Inflammatory macrophage (primary cell): ENCODE results near the gene SLC16A8.
A peak's percentile ranks its signal among the peaks of the same experiment; 100 is the strongest.

Source experiments
- DNase-seq, 2 donors: peaks; one replicate each; pipeline ENCODE4 v3.0.0-alpha.2; 2020 to 2022

Gene SLC16A8

DNA sequence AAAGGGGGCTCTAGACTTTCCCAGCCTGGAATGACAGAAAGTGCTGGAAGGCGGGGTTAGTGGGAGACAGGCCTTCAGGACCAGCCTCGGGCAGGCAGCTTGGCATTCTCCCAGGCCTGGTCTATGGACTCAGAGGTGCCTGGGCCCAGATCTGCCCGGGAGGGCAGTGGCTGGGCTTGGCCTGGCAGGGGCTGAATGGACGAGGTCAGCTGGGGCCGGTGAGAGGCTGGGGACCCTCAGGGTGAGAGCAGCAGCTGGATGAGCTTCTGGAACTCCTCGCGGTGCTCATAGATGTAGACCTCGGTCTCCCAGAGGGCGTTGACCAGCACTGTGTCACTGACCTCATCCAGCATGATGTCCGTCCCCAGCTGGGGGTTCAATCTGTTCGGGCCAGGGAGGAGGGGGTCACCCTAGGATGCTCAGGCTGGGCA is 28.0 kb upstream of the SLC16A8 start:
- no peak for DNase-seq

DNA sequence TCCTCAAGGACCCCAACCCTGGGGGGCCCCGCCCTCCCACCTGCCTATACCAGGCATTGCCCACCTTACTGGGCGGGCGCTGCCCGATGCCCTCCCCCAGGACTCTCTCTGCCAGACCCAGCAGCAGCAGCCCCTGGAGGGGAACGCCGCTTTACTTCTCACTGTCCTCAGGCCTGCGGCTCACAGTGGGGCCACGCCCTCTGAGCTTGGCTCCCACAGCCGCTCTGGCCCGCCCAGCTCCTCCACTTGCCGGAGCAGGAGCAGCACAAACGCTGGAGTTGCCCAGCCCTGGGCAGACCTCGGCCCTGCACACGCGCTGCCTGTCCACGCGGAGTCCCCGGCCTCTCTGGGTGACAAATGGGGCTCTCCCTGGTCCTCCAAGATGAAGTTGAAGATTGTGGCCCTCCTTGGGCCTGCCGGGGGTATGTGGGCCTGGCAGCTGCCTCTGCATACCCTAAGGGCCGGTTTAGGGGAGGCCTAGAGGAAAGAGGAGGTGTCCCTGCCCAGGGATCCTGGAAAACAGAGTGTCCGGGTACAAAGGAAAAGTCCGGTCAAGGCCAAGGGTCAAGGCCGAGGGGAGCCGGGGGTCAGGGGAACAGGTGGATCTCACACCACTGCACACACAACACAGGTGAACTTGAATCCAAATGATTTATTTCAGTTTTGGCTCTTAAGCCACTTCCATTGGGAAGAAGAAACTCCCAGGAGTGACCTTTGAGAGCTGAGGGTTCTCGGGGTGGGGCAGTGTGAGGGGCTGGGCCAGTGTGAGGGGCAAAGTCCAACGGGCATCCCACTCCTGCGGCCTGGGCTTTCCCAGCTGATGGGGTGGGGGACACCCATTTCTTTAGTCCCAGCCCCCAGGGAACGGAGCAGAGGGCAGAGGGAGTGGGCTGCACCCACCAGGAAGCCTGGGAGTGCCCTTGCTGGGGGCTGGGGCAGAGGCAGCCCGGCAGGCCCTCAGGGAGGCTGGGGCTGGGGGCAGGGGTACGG is 27.2 kb upstream of the SLC16A8 start:
- DNase-seq = no peak

DNA sequence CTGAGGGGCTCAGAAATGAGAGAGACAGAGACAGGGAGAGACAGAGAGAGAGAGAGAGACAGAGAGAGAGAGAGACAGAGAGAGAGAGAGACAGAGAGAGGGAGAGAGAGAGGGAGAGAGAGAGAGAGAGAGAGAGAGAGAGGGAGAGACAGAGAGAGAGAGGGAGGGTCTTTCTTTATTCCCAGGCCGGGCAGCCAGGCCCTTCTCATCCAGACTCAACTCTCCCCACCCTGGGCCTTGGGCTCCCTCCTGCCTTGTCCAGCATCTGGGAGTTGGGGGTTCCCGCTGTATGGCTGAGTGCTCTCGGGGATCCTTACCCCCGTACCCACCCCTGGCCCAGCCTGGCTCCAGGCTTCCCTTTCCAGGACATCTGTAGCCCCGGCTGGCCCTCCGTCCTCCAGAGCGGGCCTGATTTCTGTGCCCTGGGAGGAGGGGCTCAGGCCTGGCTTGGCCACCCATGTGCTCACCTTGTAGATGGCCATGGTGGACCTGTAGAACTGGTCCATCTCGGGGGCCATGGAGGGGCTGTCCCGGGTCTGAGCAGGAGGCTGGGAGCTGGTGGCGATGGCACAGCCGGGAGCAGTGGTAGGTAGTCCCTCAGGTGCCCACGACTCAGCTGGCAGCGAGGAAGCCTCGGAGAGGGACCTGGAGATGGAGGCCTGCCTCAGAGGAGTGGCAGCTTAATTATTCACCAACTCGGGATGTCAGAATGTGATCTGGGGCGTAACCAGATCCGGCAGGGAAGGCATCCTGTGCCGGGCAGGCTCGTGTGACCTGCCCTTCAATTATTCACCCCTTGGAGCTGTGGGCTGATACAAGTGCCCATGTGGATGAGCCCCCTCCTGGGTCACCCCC is 26.3 kb upstream of the SLC16A8 start, which contains the start of gene BAIAP2L2:
Gene BAIAP2L2, minus strand, starts transcription at position 677 of the 855 bp plus-strand sequence. Its CDS starts 159 bp downstream, at position 518.
- no peak for DNase-seq

DNA sequence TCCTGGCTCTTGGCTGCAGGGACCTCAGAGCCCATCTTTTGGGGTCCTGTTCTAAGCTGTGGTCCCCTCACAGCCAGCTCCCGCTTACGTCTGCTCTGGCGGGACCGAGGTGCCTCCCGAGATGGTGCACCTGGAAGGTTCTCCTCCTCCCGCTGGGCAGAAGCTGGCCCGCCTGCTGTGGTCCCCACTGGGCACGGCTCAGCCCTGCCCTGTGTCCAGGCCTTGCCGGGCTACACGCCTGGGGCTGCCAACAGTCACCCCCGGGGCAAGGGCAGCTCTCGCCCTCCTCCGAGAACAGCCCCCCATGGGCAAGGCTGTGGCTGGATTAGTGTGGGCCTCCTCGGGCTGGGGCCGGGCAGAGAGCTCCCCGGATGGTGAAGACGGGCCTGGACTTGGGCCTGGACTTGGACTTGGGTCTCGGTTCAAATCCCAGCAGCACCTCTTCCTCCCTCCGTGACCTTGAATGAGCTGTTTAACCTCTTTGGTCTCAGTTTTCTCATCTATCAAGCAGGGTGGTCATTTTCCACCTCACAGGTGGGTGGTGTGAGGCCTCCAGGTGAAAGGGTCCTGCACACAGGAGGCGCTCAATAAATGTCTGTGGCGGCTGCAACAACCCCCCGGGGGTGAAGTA is 25.5 kb upstream of the SLC16A8 start:
- DNase-seq = no peak

DNA sequence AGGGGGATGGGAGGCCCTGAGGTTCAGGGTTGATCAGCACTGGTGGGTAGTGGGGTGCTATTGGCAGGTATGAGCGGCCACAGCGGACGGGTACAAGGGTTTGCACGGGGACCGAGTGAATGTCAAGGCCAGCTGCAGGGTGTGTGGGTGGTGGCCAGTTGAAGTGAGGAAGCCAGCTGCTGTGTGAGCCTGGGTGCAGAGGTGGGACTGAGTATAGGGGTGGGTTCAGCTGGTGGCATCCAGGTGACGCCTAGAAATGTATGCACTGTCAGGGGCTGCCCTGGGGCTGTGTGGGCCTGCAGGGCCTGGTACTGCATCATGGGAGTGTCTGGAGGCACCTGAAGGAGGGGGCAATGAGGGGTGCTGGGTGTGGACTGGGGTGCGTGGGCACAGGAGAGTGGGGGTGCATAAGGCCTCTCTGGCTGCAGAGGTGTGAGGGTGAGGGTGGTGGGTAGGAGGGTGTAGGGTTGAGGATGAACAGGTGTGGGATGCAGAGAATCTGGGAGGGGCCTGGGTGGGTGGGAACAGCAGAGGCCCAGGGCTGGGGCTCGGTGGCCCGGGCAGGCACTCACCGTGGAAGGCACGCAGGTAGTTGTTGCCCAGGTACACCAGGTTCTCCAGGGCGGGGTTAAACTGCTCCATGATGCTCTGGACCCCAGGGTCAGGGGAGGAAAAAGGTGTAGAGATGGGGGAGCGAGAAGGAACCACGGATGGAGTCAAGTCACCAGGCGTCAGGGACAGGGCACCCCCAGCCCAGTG is 24.8 kb upstream of the SLC16A8 start:
- DNase-seq = no peak

DNA sequence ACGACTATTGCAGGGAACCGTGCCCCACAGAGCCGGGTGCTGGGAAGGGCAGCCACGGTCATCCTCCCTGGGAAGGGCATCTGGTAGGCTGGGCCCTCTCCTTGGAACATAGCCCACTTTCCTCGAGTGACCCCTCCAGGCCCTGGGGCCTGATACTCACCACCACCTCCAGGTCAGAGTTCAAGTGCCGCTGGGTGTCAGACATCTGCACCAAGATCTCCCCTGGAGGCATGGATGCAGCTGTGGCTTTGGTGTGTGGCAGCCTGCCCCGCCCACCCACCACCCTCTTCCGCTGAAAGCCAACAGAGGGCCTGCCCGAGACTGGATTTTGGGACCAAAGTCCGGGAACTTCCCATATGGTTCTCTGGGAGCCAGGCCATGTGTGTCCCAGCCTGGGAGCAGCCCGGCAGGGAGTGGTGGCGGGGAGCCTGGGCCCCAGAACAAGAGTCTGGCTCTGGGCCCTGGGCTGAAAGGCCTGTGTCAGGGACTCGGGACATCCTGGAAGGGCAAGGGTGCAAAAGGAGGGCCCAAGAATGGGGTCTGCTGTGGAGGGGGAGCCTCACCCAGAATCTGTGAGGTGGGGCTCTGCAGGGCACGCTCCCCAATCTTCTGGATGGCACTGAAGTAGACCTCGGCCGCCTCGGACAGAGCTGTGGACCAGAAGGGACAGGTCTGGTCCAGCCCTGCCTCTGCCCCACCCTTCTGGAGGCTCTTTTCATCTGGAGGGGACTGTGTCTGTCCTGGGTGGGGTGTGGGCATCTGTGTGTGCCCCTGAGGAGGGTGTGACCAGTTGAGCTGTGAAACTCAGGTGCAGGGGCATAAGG is 23.9 kb upstream of the SLC16A8 start:
- DNase-seq = no peak

DNA sequence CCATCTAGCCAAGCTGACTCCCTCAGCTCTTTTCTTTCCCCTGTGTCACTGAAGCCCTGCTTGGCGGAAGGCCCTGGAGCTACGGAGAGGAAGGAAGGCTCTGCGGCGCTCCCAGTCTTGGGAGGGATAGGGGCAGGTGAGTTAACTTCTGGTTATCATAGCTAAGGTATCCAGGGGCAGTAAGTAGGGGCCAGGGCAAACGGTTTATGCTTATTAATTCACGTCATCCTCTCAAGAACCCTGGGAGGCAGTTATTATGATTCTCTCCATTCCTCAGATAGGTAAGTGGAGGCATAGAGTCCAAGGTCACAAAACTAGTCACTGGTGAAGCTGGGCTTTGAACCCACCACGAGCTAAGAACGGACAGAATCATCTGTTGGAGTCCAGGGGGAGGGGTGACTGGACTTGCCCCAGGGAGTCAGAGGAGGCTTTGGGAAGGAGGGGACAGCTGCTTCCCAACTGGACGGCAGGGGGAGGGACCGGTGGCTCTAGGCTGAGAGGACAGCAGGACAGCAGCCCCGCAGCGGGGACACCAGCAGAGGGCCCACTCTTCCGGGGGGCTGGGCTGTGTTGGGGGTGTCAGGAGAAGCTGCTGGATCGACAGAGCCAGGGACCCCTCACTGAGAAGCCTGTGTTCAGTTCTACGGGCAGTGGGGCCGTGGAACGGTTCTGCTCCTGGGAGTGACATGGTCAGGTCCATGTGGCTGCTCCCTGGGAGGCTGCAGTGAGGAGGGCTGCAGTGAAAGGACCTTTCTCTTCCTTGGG is 23.0 kb upstream of the SLC16A8 start:
- DNase-seq = no peak

DNA sequence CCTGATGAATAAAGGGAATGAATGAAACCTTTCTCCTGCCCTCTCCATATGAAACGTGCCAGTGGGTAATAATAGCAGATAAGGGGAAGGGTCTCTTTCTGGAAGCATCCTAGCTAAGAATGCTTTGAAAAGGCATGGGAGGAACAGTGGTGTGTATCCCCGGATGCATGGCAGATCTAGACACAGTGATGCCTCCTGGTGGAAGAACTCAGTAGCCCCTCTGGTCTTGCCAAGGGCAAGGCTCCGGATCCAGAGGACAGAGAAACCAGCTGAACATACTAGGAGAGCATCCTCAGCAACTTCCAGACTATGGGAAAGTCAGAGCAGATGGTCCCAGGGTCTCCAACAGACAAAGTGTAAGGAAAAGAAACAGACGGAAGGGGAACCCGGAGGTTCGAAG is 20.1 kb upstream of the SLC16A8 start:
- DNase-seq = peak; percentile 37 to 49

DNA sequence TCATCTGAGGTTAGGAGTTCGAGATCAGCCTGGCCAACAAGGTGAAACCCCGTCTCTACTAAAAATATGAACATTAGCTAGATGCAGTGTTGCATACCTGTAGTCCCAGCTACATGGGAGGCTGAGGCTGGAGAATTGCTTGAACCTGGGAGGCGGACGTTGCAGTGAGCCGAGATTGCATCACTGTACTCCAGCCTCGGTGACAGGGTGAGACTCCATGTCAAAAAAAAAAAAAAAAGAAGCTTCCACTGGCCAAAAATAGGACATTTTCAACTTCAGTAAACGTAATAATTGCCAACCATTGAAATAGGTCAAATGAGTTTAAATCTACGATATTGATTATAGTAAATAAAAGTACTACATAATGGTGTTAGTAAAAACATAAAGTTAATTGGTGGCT is 19.7 kb upstream of the SLC16A8 start:
- no peak for DNase-seq

DNA sequence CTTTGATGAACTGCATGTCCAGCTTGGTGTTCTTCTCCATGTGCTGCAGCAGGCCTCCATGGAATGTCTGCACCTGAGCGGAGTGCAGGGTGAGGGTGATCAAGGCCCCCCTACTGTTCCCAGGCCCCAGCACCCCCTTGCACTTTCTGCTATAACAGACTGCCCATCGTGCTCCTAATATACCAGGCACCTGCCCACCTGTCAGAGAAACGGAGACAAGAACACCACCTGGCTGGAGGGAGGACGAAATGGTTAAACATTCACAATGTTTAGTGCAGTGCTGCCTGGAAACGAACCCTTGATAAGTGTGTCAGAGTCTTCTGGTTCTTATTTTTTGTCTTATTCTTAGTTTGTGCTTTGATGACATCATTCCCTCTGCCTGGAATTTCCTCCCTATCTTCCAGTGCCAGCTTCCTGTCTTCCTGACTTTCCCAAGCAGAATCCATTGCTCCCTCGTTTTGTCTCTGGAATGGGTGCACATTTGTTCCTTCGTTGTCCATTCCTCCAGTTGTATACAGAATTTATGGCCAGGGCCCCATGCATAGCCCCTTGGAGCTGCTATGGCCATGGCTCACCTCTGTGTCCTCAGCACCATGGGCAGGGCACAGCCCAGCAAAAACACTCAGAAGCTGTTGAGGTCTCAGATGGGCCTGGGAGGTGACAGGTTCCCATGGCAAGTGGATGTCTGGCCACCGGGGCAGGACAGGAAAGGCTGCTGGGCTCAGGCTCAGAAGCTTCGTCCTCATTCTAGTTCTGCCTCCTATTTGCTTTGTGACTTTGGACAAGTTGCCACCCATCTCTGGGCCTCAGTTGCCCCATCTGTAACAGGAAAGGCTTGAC is 14.6 kb upstream of the SLC16A8 start:
- DNase-seq = no peak

DNA sequence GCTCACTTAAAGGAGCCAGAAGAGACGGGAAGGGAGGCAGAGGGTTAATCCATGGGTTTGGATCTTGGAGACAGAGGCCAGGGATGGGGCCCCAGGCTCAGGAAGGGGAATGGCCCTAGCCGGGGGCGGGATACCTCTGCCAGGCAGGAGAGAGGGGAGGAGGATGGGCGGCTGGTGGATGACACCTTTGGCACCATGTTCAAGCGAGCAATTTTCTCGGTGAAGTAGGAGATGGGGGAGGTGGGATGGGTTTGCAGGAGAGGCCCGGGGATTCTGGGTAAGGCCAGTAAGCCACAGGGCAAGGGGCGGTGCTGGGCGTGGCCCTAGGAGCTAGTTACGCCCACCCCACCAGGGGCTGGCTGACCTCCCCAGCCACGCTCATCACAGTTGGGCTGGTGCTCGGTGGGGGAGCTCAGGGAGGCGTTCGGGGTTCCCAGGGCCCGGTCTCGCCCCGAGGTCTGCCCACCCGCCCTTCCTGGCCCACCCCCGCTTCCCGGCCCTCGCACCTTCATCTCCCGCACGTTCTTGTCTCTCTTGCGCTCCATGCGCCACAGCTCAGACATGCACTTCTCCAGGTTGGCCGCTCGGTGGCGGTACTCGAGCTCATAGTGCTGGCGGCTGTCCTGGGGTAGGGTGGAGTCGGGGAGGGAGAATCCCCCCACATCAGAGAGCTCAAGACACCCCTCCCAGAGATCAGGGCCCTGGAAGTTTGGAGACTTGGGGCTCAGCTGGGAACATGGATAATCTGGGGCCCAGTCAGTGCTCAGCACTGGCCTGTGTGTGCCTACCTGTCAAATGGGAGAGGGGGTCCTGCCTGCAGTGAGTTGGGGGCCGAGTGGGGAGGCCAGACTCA is 13.8 kb upstream of the SLC16A8 start:
- DNase-seq = no peak

DNA sequence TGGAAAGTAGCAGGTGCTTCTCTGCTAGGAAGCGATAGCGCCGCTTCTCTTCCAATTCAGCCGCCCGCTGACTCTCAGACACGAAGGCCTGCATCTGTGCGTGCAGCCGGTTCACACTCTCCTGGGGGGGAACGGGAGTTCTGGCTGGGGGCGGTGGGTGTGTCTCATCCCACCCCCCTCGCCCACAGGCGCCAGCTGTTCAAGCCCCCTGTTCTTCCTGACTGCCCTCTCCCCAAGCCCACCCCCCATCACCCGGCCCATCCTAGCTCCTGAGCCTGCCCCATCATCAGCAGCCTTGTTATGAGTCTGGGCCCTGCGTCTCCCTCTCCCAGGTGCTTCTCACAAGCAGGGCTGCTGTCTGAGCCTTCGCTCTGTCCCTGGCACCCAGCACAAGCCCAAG is 13.1 kb upstream of the SLC16A8 start:
- DNase-seq = no peak

DNA sequence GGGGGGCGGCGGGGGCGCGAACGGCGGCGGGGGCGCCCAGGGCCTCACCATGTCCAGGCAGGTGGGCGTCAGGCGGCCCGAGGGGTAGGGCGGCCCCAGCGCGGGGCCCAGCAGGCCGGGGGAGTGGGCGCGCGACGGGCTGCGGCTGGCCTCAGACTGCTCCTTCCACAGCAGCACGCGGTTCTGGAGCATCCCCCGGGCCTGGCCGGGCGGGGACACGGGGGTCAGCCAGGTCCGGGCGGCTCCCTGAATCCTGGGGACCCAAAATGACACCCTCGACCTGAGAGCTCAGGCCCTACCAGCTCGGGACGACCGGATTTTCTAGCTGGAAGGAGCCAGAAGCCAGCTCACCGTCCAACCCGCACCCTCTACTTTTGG is 5.5 kb upstream of the SLC16A8 start:
- DNase-seq = no peak

DNA sequence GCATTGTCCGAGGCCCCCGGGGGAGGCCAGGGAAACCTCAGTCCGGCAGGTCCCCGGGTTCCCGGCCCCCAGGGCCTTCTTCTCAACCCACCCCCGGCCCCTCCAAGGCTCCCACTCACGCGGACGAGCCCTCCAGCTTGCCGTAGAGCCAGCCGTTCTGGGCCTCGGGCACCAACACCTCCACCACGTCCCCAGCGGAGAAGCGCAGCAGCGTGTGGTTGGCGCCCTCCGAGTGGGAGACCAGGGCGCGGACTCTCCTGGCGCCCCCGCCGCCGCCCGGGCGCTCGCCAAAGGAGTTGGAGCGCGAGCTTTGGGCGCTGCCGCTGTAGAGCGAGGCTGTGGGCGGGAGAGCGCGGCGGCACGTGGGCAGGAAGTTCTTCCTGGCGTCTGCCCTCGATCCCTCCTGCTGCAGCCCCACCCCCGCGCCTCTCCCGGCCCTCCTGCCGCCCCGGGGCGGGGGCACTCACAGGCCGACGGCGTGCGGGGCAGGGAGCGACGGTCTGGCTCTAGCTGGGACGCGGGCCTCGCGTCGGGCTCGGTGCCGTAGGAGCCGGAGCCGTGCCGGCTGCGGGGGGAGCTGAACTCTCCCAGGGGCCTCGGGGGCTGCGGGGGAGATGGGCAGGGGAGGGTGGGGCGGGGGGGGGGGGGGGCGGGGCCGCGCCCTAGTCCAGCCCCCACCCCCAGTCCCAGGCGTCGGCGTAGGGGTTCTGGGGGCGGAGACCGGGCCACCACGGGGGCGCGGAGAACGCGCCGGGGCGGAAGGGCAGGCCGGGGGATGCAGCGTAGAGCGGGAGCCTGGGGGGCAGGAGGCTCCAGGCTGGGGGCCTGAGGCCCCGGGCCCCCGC is 4.9 kb upstream of the SLC16A8 start:
- DNase-seq = no peak

DNA sequence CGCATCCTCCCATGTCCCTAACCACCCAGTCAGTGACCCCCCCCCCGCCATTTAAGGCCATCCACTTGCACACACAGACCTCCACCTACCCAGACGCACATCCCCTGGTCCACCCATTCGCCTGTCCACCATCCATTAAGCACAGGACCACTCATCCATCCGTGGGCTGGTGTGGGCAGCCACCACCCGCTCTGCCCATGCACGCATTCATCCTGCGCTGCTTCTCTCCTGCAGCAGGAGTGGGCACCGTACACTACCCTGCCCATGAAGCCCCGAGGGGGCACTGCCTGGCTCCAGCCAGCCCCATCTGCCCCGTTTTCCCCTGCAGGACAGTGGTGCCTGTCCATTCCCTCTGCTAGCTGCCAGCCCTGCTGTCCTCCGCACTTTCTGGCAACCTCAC is 3.9 kb upstream of the SLC16A8 start:
- no peak for DNase-seq

DNA sequence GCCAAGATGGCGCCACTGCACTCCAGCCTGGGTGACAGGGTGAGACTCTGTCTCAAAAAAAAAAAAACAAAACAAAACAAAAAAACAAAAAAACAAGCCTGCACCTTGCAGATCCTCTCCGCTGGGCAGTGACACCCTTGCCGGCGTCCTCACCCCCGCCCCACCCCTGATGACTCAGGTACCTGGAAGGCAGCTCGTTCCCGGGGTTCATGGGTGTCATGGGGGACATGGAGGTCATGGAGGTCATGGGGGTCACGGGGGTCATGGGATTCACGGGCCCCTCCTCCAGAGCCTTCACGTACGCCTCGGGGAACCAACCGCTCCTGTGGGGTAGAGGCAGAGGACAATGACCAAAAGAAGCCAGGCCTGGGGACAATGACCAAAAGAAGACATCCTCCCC is 3.0 kb upstream of the SLC16A8 start:
- DNase-seq = no peak

DNA sequence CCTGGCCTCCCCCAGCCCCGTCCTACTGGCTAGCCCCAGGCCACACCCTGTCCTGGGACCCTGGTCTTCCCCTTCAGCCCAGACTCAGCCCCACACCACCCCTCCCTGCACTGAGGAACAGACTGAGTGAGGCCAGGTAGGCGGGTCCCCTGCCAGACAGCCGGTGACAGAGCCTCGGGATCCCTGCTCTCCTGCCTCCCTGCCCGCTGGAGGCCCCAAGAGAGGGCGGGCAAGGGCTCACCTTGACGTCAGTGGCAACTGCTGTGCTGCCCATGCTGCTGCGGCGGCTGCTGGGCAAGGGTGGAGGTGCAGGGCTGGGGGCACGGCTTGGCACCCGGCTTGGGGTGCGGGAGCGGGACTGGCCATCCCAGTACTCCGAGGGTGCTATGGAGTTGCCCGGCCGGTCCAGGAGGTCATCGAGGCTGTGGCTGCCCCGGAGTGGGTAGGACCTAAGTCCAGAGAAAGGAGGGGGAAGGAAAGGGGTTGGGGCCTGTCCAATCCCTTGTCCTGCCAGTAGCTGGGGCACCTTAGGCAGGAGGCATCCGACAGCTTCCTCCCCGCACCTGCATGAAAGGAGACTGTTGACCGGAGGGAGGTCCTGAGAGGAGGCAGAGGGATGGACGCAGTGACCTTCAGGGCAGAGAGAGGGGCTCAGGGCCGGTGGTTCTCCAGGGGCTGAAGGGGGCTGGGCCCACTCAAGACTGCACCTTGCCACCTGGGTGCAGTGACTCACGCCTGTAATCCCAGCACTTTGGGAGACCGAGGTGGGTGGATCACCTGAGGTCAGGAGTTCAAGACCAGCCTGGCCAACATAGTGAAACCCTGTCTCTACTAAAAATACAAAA is 2.2 kb upstream of the SLC16A8 start:
- DNase-seq = no peak
